ENCODE measurements around the gene SLC29A4. TPM values are rescaled to one million over a fixed set of nuclear protein-coding genes. Genes with fewer than 3 reads are reported as not detected.

SLC29A4 gene
- polyA plus RNA-seq, 1 donor (not counting 4 experiments of a cell fraction or from before 2014, with no cell fraction given): 0.43 TPM

DNA sequence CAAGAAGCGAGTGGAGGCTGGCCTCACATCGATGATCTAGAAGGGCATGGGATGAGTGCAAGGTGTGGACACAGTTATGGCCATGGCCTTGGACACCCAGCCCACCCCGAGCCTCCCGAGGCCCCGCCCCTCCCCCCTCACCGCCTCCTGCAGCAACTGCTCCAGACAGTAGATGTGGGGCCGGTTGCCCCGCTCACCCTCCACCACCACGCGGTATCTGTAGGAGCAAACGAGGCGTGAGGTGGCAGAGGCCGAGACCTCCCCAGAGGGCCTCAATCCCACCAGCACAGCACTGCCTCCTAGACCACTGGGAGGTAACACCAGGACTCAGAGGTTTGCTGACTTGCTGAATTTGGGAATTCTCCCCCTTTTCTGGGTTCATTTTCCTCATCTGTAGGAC lies 37.6 kb downstream of the SLC29A4 start:
- Histone ChIP-seq H3K9me1 (ENCODE audit: control insufficient read depth, extremely low read depth, insufficient read depth, low read length) (no peaks in the 10 kb centered on the region), H3K36me3 (ENCODE audit: control insufficient read depth in 2 of 2, extremely low read depth in 1 of 2, insufficient read depth in 2 of 2, low read length in 2 of 2) (peaks cover 13 to 24% of the 10 kb centered on the region in 2 experiments), H2AFZ (ENCODE audit: control insufficient read depth, low read length) (no peak overlapping the region), H3K79me2 (ENCODE audit: control insufficient read depth, insufficient read depth, low read length) (no peaks in the 10 kb centered on the region), H3K27ac (ENCODE audit: control insufficient read depth, insufficient read depth, low read length) (no peak overlapping the region), H3K4me1 (ENCODE audit: control insufficient read depth, extremely low read depth, insufficient read depth, low read length) (no peaks in the 10 kb centered on the region), H3K9me3 (ENCODE audit: control insufficient read depth, low read depth, low read length) (no peaks in the 10 kb centered on the region), H3K4me2 (ENCODE audit: control insufficient read depth, extremely low read depth, insufficient read depth, low read depth, low read length) (no peak overlapping the region), H3K9ac (ENCODE audit: control insufficient read depth, extremely low read depth, insufficient read depth, low read length) (no peak overlapping the region), H4K20me1 (ENCODE audit: control insufficient read depth, extremely low read depth, insufficient read depth, low read length) (no peaks in the 10 kb centered on the region), H3K4me3 (ENCODE audit: control insufficient read depth in 2 of 3, extremely low read depth in 1 of 3, insufficient read depth in 2 of 3, low read depth in 1 of 3, low read length in 3 of 3) (no peak overlapping the region), H3K27me3 (ENCODE audit: control insufficient read depth, extremely low read depth, insufficient read depth, low read length) (no peaks in the 10 kb centered on the region)
- TF ChIP-seq, protein P1, sequence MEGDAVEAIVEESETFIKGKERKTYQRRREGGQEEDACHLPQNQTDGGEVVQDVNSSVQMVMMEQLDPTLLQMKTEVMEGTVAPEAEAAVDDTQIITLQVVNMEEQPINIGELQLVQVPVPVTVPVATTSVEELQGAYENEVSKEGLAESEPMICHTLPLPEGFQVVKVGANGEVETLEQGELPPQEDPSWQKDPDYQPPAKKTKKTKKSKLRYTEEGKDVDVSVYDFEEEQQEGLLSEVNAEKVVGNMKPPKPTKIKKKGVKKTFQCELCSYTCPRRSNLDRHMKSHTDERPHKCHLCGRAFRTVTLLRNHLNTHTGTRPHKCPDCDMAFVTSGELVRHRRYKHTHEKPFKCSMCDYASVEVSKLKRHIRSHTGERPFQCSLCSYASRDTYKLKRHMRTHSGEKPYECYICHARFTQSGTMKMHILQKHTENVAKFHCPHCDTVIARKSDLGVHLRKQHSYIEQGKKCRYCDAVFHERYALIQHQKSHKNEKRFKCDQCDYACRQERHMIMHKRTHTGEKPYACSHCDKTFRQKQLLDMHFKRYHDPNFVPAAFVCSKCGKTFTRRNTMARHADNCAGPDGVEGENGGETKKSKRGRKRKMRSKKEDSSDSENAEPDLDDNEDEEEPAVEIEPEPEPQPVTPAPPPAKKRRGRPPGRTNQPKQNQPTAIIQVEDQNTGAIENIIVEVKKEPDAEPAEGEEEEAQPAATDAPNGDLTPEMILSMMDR (optimal IDR thresholded peaks at IDR 0.05 in 1 of 3, IDR thresholded peaks at IDR 0.05 in 1 of 3, conservative IDR thresholded peaks at IDR 0.05 in 1 of 3; ENCODE audit: extremely low read depth in 1 of 3, insufficient read depth in 2 of 3, low read length in 3 of 3): no peak
- TF ChIP-seq EZH2 (IDR thresholded peaks at IDR 0.05; ENCODE audit: low read length): no peak
- DNase-seq (ENCODE audit: low read depth, low spot score): no peak
- dilution Hi-C loops (cut with MboI; ENCODE audit: extremely low pct_ligation_motif_present, low sequenced_read_pairs): no loop called here
- FAIRE-seq: no peak

- no peak overlapping the region for H3K9ac ChIP-seq (ENCODE audit: control insufficient read depth, extremely low read depth, insufficient read depth, low read length)
- H3K27me3 ChIP-seq (ENCODE audit: control insufficient read depth, extremely low read depth, insufficient read depth, low read length): no peaks in the 10 kb centered on the region
- no peaks in the 10 kb centered on the region for H3K4me1 ChIP-seq (ENCODE audit: control insufficient read depth, extremely low read depth, insufficient read depth, low read length)
- H4K20me1 ChIP-seq (ENCODE audit: control insufficient read depth, extremely low read depth, insufficient read depth, low read length): no peaks in the 10 kb centered on the region
- H3K36me3 ChIP-seq (ENCODE audit: control insufficient read depth in 2 of 2, extremely low read depth in 1 of 2, insufficient read depth in 2 of 2, low read length in 2 of 2): peaks cover 9 to 24% of the 10 kb centered on the region in 2 experiments
- H2AFZ ChIP-seq (ENCODE audit: control insufficient read depth, low read length): no peak overlapping the region
- H3K9me1 ChIP-seq (ENCODE audit: control insufficient read depth, extremely low read depth, insufficient read depth, low read length): no peaks in the 10 kb centered on the region
- no peaks in the 10 kb centered on the region for H3K9me3 ChIP-seq (ENCODE audit: control insufficient read depth, low read depth, low read length)
- dilution Hi-C loops (cut with MboI; ENCODE audit: extremely low pct_ligation_motif_present, low sequenced_read_pairs): no loop called here
- FAIRE-seq (no peak), DNase-seq (ENCODE audit: low read depth, low spot score) (no peak)
- no peak overlapping the region for H3K27ac ChIP-seq (ENCODE audit: control insufficient read depth, insufficient read depth, low read length)
- TF ChIP-seq EZH2 (IDR thresholded peaks at IDR 0.05; ENCODE audit: low read length): no peak
- TF ChIP-seq, protein P1 (optimal IDR thresholded peaks at IDR 0.05 in 1 of 3, IDR thresholded peaks at IDR 0.05 in 1 of 3, conservative IDR thresholded peaks at IDR 0.05 in 1 of 3; ENCODE audit: extremely low read depth in 1 of 3, insufficient read depth in 2 of 3, low read length in 3 of 3): no peak
- H3K4me2 ChIP-seq (ENCODE audit: control insufficient read depth, extremely low read depth, insufficient read depth, low read depth, low read length): no peak overlapping the region
- H3K79me2 ChIP-seq (ENCODE audit: control insufficient read depth, insufficient read depth, low read length): no peaks in the 10 kb centered on the region
- H3K4me3 ChIP-seq (ENCODE audit: control insufficient read depth in 2 of 3, extremely low read depth in 1 of 3, insufficient read depth in 2 of 3, low read depth in 1 of 3, low read length in 3 of 3): no peak overlapping the region
These were observed 38.2 kb downstream of the SLC29A4 start for GRCh38 chr7:5320802-5321396.

Data from keratinocyte (primary cell).